Tibial nerve (tissue), 3 donors: ENCODE results near the gene LSM2.

Experiments used
- POLR2A ChIP-seq, 2 donors: fragments of 450-650 bp; IDR thresholded peaks; one replicate each; pipeline ENCODE4 v1.6.1; 2017; ENCODE audit warnings: antibody characterized with exemption in 2 of 2, mild to moderate bottlenecking in 2 of 2, moderate library complexity in 2 of 2
- TF ChIP-seq, protein P1 (sequence below), 5 experiments: fragments of 200-600 bp in 3 of 5; fragments of 450-650 bp in 2 of 5; sonication (generic) in 3 of 5; IDR thresholded peaks; one replicate each; pipeline ENCODE4 v1.5.1; 2016 to 2019; ENCODE audit warnings: antibody characterized with exemption in 5 of 5, mild to moderate bottlenecking in 3 of 5, moderate library complexity in 2 of 5

DNA sequence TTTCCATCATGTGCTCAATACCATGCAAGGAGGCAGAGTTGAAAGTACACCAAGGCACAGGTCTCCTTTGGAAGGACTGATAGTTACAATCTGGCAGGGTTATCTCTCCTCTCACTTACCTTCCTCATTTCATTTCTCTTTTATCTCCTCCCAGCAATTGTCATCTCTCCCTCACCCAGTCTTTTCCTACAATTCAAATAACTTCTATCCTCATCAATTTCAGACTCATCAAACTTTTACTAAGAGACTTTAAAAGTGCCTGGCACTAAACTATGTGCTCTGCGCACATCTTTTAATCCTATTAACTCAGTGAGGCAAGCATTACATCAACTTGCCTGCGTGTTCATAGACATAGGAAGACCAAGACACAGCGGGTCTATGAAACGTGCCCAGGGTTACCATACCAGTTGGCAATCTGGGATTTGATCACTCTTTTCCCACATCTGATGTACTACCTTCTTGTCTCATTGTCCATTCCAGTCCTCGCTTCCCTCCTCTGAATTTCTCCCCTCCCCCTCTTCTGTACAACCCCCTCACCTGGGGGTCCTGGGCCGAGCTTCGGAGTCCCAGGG lies 12.4 kb downstream of the LSM2 start:
- TF ChIP-seq, protein P1, sequence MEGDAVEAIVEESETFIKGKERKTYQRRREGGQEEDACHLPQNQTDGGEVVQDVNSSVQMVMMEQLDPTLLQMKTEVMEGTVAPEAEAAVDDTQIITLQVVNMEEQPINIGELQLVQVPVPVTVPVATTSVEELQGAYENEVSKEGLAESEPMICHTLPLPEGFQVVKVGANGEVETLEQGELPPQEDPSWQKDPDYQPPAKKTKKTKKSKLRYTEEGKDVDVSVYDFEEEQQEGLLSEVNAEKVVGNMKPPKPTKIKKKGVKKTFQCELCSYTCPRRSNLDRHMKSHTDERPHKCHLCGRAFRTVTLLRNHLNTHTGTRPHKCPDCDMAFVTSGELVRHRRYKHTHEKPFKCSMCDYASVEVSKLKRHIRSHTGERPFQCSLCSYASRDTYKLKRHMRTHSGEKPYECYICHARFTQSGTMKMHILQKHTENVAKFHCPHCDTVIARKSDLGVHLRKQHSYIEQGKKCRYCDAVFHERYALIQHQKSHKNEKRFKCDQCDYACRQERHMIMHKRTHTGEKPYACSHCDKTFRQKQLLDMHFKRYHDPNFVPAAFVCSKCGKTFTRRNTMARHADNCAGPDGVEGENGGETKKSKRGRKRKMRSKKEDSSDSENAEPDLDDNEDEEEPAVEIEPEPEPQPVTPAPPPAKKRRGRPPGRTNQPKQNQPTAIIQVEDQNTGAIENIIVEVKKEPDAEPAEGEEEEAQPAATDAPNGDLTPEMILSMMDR (IDR thresholded peaks at IDR 0.05), result no peak
- TF ChIP-seq POLR2A (IDR thresholded peaks at IDR 0.05), result no peak
